Left hindlimb (tissue), 1 donor: ENCODE measurements around the gene MPV17L.
"Not testable (repeated sequence)": the region's sequence is repeated elsewhere in the genome, so short reads cannot be mapped to it uniquely, and the experiment has no call there.

ENCODE experiments used
- DNase-seq: peaks from one replicate; pipeline ENCODE4 v3.0.0-alpha.2; 2018

The MPV17L gene

GRCh38 chr16:15415511-15415985 is 20.0 kb downstream of the MPV17L start:
- DNase-seq, result no peak

- DNase-seq, result no peak
Measured at GRCh38 chr16:15417197-15417596, 21.6 kb downstream of the MPV17L start.

GRCh38 chr16:15418206-15418605 is 22.7 kb downstream of the MPV17L start:
- DNase-seq, result no peak

GRCh38 chr16:15421696-15422095 is 26.1 kb downstream of the MPV17L start:
- DNase-seq, result not testable (repeated sequence)

GRCh38 chr16:15422222-15422621 is 26.7 kb downstream of the MPV17L start:
- DNase-seq, result no peak

GRCh38 chr16:15425861-15426260 is 30.3 kb downstream of the MPV17L start:
- no peak for DNase-seq

- DNase-seq, result no peak
Measured at GRCh38 chr16:15426796-15427195, 31.2 kb downstream of the MPV17L start.

- peak; percentile 71 for DNase-seq
Measured at GRCh38 chr16:15427648-15428239, 32.2 kb downstream of the MPV17L start.

- DNase-seq, result not testable (repeated sequence)
Measured at GRCh38 chr16:15430884-15431283, 35.3 kb downstream of the MPV17L start.

GRCh38 chr16:15434079-15434424 is 38.5 kb downstream of the MPV17L start:
- no peak for DNase-seq

- DNase-seq, result peak; percentile 83
Measured at GRCh38 chr16:15434425-15435215, 39.1 kb downstream of the MPV17L start, which contains the start of gene BMERB1. BMERB1 (plus strand) TSS chr16:15434588; CDS start chr16:15434654, 66 bp downstream.

- no peak for DNase-seq
Measured at GRCh38 chr16:15435216-15435864, 39.8 kb downstream of the MPV17L start.

- DNase-seq, result no peak
Measured at GRCh38 chr16:15439102-15439501, 43.5 kb downstream of the MPV17L start.

GRCh38 chr16:15439521-15439920 is 44.0 kb downstream of the MPV17L start:
- no peak for DNase-seq

GRCh38 chr16:15440852-15441251 is 45.3 kb downstream of the MPV17L start:
- DNase-seq, result no peak

GRCh38 chr16:15442140-15442539 is 46.6 kb downstream of the MPV17L start:
- not testable (repeated sequence) for DNase-seq

GRCh38 chr16:15443753-15444152 is 48.2 kb downstream of the MPV17L start:
- no peak for DNase-seq

- DNase-seq, result no peak
Measured at GRCh38 chr16:15444264-15444663, 48.7 kb downstream of the MPV17L start.

- DNase-seq, result no peak
Measured at GRCh38 chr16:15445450-15445849, 49.9 kb downstream of the MPV17L start.

GRCh38 chr16:15446901-15447300 is 51.3 kb downstream of the MPV17L start:
- no peak for DNase-seq

- DNase-seq, result no peak
Measured at GRCh38 chr16:15450624-15451023, 55.1 kb downstream of the MPV17L start.

- no peak for DNase-seq
Measured at GRCh38 chr16:15451098-15451731, 55.7 kb downstream of the MPV17L start.

GRCh38 chr16:15452246-15452855 is 56.8 kb downstream of the MPV17L start:
- DNase-seq, result no peak
